HG02798 (cell line): ENCODE results near the gene SLC43A1.

Source experiments
- ATAC-seq: cut with Tn5 transposase; IDR thresholded peaks from one replicate; pipeline ENCODE4 v1.9.1; 2021; ENCODE audit warnings: mild to moderate bottlenecking; ENCODE audit not compliant: unreplicated experiment, poor library complexity

SLC43A1 gene

DNA sequence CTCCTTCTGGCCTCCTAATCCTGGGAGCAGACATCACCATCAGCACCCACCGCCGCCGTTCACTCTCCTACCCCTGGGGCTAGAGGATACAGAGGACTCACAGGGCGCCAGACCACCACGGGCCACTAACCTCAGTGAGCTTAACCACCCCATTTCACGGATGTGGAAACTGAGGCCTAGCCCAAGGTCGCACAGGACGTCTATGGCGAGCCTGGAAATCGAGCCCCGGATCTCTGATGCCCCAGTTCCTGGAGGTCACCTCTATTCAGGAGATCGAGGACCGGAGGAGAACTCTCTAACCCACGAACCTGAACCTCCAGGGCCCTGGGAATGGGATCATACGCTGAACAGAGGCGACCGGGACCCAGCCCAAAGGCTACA is 14.7 kb upstream of the SLC43A1 start:
- ATAC-seq: no peak

DNA sequence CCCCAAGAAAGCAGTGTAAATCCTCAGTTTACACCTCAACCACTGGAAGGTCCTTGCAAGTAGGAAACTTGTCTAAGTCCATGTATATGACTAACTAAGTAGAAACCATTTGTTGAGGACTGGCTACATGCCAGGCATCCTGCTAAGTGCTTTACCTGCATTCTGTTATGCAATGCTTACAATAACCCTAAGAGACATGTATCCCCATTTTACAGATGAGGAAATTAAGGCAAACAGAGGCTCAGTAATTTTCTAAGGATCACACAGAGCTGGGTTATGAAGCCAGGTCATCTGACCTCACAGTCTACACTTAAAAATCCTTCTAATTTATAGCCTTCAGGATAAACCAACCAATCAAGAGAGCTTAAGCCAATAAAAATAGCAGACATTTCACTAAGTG is 13.5 kb upstream of the SLC43A1 start:
- ATAC-seq: no peak

DNA sequence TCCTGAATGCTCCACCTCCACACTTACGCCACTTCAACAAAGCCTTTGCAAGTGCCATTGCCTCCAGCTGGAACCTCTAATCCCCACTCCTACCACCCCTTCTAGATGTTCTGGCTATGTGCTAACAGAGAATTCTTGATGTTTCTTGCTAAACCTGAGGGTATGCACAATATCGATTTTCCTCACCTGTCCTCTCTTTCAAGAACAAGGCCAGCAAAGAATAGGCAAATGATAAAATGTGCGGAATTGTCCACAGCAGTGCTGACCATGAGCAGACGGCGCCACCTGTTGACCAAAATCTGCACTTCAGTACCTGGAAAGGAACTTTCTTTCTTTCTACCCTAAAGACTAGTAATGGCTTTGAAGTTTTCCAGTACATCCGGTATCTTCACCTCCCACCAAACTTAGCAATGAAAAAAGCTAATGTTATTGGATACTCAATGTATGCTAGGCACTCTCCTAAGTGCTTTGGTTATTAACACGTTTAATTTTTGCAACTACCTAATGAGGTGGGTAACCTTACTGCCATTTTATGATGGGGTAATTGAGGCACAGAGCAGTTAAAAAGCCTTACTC is 11.6 kb upstream of the SLC43A1 start:
- ATAC-seq: peak; percentile 18

DNA sequence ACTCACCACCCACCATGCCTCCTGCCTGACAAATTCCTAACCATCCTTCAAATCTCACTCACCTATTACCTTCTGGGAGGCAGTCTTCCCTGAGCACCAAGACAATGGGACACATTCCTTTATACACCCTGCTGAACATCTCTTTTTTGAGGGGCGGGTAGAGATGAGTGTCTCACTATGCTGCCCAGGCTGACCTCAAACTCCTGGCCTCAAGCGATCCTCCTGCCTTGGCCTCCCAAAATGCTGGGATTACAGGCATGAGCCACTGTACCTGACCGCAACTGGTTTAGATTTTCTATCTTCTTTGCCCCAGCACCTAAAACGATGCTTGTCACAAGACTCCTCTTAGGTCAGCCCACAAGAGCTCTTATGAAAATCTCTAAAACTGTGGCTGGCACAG is 7.9 kb upstream of the SLC43A1 start:
- no peak for ATAC-seq

DNA sequence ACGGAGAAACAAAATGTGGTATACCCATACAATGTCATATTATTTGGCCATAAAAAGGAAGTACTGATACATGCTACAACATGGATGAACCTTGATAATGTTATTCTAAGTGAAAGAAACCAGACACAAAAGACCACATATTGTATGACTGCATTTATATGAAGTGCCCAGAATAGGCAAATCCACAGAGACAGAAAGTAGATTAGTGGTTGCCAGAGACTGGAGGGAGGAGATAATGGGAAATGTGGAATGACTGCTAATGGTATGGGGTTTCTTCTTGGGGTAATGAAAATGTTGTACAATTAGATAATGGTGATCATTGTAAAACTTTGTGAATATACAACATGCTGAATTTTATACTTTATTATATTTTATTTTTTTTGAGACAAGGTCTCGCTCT is 5.6 kb upstream of the SLC43A1 start:
- ATAC-seq: no peak

DNA sequence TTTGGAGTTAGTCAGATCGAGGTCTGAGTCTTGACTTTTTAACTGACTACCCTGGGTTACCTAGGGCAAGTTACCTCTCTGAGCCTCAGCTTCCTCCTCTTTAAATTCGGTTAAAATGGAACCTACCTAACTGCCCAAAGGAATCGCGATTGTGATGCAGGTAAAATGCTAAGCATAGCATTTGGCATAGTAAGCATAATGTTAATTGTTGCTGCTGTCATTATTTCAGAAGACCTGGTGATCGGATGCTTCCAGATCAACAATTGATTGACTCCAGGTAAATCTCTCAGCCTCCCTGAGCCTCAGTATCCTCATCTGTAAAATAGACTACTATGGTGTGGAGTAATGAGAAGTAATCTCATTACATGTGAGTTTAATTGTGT is 550 bp upstream of the SLC43A1 start:
- ATAC-seq: no peak

DNA sequence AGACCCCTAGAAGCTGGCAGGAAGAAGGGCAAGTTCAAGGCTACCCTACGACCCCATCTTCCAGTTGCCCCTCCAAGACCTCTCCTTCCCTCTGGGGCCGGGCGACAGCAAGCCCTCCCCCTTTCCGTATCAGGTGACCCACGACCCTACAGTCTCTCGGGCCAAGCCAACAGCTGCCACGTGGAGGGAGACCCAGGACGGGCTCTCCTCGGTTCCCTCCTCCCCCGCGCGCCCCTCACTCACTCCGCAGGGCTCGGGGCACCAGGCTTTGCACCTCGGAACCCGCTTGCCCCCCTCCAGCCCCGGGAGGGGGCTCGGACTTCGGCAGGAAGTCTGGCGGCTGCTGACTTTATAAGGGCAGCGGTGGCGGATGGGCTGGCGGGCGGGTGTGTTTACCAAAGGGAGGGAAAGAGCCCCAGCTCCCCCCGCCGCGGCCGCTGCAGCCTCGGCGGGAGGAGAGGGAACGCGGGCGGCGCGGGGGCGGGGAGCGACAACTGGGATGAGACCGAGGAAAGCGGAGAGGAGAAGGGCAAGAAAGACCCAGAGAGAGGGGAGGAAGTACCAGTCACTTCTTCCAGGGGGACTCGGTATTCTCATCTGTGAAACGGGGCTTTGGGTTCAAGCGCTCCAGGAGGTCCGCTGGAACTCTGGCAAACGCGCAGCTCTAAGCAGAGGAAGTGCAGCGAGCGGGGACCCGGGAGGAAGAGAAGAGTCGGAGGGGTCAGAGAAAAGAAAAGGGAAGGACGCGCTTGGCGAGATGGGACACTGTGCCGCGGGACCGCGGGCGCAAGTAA is 767 bp downstream of the SLC43A1 start:
- ATAC-seq: peak; percentile 42

DNA sequence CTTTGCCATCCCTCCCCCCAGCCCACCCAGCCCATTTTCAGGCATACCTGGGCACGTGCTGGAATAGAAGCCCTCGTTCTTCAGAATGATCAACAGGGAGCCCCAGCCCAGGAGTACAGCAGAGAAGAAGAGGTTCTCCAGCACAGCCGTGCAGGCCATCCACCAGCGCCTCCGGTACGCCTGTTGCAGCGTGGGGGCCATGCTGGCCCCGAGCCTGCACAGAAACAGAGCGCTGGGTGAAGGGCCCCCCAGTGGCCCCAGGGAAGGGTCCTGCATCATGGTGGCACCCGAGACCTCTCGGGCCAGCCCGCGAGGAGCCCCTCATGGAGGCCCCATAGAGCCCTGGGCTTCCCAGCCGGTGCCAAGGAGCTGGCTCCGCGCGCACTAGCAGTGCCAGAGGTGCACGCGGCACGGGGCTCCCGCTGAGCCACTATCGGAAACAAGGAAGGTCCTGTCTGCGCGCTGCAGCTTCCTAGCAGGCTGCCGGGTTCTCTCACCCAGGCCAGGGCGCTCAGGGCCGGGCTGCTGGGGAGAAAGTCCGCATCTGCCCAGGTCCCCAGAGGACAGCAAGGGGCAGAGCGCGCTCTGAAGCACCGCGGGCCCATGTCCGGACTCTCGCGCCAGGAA is 1.5 kb downstream of the SLC43A1 start:
- peak; percentile 30 for ATAC-seq

DNA sequence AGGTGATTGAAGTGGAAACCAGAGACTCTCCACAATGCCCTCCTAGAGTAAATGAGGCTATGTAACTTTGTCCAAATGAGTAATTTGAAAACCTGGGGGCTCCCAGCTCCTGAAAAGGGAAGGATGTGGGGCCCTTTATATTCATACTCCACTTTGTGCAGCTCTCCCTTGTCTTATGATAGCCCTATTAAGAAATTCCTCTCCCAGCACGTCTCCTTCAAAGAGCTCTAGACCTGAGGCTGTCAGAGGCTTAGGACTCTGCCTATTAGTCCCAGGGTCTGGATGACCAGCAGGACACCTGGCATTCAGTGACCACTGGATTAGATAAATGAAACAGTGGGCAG is 2.1 kb downstream of the SLC43A1 start:
- ATAC-seq: no peak

DNA sequence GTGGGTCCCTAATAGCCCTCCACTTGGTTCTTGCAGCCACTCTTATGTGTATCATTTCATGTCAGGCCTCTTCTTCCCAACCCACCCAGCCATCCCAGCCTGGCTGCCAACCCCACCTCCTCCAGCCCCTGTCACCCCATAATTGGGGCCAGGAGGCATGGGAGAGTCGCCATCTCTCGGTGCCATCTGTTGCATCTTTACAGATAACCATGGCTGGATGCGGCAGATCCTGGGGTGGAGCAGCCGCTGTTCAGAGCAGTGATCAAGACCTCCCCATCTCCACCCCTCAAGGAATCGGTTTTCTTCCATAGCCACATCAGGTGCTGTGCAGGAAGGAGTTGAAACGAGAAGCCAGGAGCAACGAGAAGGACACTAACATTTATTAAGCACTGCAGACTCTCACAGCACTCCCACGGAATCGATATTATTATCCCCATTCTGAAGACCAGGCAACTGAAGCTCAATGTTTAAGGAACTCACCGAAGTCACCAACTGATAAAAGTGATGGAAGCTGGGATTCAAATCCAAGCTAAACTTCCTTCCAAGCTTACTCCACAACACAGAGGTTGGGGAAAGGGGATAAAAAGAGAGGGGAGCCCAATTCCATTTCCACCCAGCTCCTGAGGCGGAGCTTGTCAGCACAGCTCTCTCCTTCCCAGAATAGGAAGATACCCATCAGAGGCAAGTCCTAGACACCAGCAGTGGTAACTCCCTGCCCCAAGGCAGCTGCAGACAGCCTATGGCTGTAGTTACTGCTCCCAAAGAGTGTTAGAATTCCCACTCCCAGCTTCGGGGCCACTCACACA is 2.7 kb downstream of the SLC43A1 start:
- ATAC-seq: no peak

DNA sequence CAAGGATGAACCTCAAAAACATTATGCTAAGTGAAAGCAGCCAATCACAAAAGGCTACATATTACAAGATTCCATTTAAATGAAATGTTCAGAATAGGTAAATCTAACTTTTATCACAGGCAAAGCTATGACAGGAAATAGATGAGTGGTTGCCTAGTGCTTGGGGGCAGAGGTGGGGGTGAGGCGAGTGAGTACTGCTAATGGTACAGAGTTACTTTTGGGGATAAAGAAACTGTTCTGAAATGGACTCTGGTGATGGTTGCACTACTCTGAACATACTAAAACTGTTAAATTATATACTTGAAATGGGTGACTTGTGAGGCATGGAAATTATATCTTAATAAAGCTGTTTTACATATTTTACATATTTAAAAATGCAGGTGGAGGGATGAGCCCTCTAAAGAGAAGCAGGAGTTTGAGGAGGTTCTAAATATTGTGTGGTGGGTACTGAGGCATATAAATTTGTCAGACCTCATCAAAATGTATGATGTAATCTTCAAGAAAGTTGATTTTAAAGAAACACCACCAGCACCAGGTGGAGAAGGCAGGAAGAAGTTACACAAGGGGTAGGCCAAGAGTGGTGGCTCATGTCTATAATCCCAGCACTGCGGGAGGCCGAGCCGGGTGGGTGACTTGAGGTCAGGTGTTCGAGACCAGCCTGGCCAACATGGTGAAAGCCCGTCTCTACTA is 3.6 kb downstream of the SLC43A1 start:
- ATAC-seq: no peak

DNA sequence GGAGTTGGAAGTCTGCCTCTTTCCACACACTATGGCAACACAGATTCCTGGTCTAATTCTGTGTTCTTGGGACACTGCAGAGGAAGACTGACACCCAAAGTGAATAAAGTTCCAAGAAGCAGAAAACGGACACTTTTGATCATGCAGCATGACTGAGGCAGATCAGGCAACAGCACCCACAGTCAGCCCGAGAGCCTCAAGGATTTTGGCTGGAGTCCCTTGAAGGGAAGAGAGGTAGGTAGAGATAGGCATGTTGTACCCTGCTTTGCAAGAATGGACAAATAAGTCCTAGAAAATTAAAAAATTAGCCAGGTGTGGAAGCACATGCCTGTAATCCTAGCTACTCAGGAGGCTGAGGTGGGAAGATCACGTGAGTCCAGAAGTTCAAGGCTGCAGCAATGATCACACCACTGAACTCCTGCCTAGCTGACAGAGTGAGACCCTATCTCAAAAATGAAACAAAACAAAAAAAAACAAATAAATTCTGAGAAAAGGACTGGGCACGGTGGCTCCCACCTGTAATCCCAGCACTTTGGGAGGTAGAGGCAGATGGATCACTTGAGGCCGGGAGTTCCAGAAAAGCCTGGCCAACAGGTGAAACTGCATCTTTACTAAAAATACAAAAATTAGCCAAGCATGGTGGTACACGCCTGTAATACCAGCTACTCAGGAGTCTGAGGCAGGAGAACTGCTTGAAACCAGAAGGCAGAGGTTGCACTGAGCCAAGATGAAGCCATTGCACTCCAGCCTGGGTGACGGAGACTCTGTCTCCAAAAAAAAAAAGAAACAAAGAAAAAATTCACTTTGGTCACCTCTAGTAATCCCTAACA is 6.9 kb downstream of the SLC43A1 start:
- no peak for ATAC-seq

DNA sequence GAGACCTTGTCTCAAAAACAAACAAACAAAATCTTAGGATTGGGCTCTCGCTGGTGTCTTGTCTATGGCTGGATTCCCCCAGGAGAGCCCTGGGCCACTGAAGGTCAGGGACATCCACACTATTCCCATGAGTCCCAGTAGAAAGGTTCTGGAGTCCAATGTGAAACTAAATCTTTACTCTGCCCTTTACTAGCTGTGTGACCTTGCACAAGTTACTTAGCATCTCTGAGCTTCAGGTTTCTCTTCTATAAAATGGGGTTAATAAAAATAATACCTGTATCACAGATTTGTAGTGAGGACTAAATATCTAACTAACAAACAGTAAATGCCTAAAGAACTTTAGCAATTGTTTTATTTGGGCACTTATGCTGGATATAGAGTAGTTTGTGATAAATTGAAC is 9.0 kb downstream of the SLC43A1 start:
- no peak for ATAC-seq

DNA sequence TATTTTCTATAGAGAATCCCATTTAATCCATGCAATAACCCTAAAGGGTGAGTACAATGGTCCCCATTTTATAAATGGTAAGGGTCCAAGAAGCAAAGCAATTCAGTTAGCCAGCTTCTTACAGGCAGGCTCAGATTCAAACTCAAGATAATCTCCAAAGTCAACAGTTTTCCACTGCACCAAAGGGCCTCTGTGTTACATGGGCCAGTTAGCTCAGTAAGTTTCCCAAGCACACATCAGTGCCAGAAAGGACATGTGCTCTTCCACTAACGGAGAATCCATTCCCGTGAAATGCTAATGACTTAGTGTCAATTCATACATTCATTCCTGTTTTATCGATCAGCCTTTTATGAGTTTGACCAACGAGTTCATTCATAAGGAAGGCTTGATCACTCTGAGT is 11.0 kb downstream of the SLC43A1 start:
- no peak for ATAC-seq

DNA sequence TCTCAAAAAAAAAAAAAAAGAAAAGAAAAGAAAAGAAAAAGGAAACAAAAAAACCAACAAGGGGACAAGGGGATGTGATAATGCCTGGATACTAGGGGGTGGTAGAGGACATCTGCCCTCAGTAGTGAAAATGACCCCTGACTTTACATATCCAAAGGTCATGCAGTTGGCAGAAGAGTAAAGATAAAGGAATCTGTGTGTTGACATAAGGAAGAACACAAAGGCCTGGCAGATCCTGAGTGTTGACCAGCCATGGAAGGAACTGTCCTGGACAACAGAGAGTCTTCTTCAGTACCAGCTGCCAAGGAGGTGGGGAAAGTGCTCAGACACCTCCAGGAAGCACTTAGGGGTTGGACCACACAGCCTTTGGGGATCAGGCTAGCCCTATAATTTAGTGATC is 12.6 kb downstream of the SLC43A1 start:
- no peak for ATAC-seq

DNA sequence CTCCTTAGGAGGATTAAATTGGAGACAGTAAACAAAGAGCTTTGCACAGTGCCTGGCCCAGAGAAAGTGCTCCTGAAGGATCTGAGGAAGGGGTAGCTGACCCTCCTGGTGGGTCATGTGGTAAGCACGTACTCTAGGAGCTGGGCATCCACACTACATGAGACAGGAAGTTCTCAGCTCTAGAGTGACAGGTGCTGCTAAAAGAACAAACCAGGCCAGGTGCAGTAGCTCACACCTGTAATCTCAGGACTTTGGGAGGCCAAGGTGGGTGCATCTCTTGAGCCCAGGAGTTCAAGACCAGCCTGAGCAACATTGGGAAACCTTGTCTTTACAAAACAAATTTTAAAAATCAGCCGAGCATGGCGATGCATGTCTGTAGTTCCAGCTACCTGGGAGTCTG is 13.1 kb downstream of the SLC43A1 start:
- no peak for ATAC-seq

DNA sequence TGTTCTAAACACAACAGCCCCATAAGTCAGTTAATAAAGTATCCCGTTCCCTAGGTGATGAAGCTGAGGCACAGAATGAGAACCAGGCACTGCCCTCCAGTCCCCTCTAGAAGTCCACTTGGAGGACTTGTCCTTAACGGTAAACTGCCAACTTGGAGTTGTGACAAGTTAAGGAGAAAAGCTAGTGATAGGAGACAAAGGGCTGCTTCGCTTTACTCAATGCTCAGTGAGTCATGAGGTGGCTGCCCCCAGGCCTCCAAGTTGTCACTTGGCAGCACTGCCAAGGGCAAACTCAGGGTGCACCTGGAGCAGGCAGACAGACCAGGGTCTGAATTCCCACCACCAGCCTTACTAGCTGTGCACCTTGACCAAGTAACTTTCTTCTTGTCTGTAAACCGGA is 13.5 kb downstream of the SLC43A1 start:
- ATAC-seq: no peak

DNA sequence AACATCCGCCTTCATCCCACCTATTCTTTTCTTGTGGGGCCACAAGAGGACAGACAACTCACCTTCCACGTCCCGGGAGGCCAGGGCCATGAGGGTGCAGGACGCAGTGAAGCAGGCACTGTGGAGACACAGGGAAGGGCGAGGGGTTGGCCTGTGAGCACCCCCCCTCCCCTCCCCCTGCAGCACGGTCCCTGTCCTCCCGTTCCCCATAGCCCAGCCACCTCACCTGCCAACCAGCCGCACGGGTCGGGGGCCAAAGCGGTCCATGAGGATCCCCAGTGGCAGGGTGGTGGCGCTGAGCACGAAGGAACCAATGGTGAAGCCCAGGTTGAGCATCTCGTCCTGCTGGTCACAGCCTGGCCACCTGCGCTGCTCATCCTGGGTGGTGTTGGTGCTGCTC is 14.6 kb downstream of the SLC43A1 start:
- no peak for ATAC-seq

DNA sequence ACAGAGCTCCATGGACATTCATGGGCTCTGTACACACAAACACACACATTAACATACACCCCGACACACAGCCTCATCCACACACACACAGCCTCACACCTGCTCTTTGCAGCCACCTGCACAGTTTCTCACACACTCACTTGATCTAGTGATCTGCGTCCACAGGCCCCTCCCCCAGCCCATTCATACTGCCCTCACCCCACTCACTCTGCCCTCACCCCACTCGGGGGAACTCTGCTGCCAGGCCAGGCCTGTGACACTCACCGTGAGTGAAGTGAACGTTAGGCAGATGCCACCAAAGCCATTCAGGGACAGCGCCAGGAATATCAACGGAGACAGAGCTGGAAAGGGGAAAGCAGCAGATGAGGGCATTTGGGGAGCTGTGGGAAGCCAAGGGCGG is 15.0 kb downstream of the SLC43A1 start:
- no peak for ATAC-seq

DNA sequence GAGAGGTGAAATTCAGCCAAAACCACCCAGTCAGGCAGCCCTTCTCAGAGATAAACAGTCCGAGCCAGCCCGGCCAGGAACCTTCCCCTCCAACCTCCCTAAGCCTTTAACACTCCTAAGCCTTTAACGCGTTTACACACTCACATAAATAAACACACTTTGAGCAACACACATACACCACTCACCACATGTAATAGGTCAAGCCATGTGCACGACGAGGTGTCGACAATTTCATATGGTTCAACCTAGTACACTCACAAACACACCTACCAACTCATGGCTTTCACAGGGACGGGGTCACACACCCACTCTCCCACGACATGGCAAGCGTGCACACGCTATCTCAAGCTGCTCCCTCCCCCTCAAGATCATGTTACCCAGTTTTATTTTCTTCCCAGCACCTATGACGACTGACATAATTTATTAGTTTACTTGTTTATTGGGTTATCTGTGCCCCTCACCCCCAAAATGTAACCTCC is 15.5 kb downstream of the SLC43A1 start:
- no peak for ATAC-seq
